ENCODE measurements around the gene B3GNT5.

B3GNT5 gene

GRCh38 chr3:183319371-183319770 lies 66.3 kb downstream of the B3GNT5 start:
- no peak for DNase-seq (ENCODE audit: low read depth in 3 of 3)

Data from stimulated activated CD4-positive, alpha-beta T cell treated with anti-CD3 and anti-CD28 coated beads, TNF-alpha, amount 100 ng/mL, for 48 hours (primary cell).